KMS-11 (cell line): ENCODE measurements around the gene BRCA1.

Experiments
- H2AFZ ChIP-seq: fragments of 200-600 bp; sonication (generic); 2 replicates; pipeline ENCODE4 v1.6.1; 2016; ENCODE audit warnings: antibody characterized with exemption, mixed run types, low read depth
- H3K27ac ChIP-seq: fragments of 200-600 bp; sonication (generic); 2 replicates; pipeline ENCODE4 v1.6.1; 2016; ENCODE audit warnings: mild to moderate bottlenecking, mixed run types
- H3K27me3 ChIP-seq: fragments of 200-600 bp; sonication (generic); 2 replicates; pipeline ENCODE4 v1.6.1; 2017; ENCODE audit warnings: mild to moderate bottlenecking, low read depth, mixed run types, moderate library complexity; ENCODE audit not compliant: insufficient read depth
- H3K36me3 ChIP-seq: fragments of 200-600 bp; sonication (generic); 2 replicates; pipeline ENCODE4 v1.6.1; 2017; ENCODE audit warnings: mild to moderate bottlenecking, mixed run types; ENCODE audit not compliant: insufficient read depth
- H3K4me1 ChIP-seq: fragments of 200-600 bp; sonication (generic); 2 replicates; pipeline ENCODE4 v1.6.1; 2016; ENCODE audit warnings: mild to moderate bottlenecking, low read depth, mixed run types; ENCODE audit not compliant: poor library complexity, severe bottlenecking
- H3K4me2 ChIP-seq: fragments of 200-600 bp; sonication (generic); 2 replicates; pipeline ENCODE4 v1.7.0; 2016; ENCODE audit warnings: mild to moderate bottlenecking, mixed run types
- H3K4me3 ChIP-seq: fragments of 200-600 bp; sonication (generic); IDR thresholded peaks from 2 replicates; pipeline ENCODE4 v1.6.1; 2017; ENCODE audit warnings: low read depth, low read length, mixed read lengths; ENCODE audit not compliant: insufficient read depth
- H3K79me2 ChIP-seq: fragments of 200-600 bp; sonication (generic); 2 replicates; pipeline ENCODE4 v1.6.1; 2016; ENCODE audit warnings: low read depth, mixed run types; ENCODE audit not compliant: insufficient read depth
- H3K9ac ChIP-seq: fragments of 200-600 bp; sonication (generic); 2 replicates; pipeline ENCODE4 v1.6.1; 2016; ENCODE audit warnings: mild to moderate bottlenecking, mixed run types
- H4K20me1 ChIP-seq: fragments of 200-600 bp; sonication (generic); 2 replicates; pipeline ENCODE4 v1.6.1; 2016; ENCODE audit warnings: mild to moderate bottlenecking, mixed run types; ENCODE audit not compliant: insufficient read depth
- TF ChIP-seq, protein P1 (sequence below): fragments of 200-600 bp; sonication (generic); conservative IDR thresholded peaks from 2 replicates; pipeline ENCODE4 v1.6.1; 2017; ENCODE audit warnings: low read depth, mild to moderate bottlenecking, antibody characterized with exemption, low read length, moderate library complexity, mixed read lengths

Gene BRCA1

DNA sequence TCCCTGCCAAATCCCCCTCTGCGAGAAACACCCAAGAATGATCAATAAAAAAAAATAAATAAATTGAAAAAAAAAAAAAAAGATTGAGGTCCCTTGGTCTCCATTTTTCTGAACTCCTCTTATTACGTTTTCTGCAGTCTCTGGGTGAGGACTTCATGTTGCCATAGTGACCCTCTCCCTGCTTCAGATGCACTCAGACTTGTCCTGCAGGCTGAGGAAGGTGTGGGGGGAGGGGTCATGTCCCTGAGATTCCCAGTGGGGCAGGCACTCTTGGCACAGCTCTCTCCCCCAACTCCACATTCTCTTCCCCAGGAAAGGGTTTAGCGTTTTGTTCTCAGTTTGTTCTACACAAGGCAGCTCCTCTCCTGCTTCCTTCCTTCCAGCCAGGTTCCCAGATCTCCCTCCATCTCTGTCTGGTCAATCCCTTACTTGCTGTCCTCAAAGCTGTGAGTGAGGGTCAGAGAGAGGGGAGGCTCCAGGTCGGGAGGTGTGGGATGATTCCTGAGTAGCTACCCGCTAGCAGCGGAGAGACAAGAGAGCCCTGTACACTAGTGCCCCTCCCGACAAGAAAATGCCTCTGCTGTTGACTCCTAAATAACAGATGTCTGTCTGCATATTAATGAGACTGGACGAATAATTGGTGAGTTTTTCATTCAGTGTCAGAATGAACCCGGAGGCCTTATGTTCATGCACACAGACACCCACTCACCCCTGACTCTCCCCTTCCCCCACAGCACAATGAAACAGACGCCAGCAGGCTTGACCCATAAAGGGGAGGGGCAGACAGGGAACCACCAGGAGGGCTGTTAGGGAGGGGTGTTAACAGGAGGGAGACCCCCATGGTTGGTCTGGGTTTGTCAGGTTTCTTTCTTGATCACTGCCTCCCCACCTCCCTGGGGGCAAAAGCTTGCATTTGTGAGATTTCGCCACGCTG, 90.9 kb downstream of the BRCA1 start:
- Histone ChIP-seq H3K79me2 (no peaks in the 10 kb centered on the region), H3K4me2 (no peak overlapping the region), H3K27me3 (no peaks in the 10 kb centered on the region), H3K27ac (no peak overlapping the region), H3K9ac (no peak overlapping the region), H3K36me3 (no peaks in the 10 kb centered on the region), H2AFZ (no peak overlapping the region), H4K20me1 (no peaks in the 10 kb centered on the region), H3K4me3 (no peak overlapping the region), H3K4me1 (no peaks in the 10 kb centered on the region)
- TF ChIP-seq, protein P1, sequence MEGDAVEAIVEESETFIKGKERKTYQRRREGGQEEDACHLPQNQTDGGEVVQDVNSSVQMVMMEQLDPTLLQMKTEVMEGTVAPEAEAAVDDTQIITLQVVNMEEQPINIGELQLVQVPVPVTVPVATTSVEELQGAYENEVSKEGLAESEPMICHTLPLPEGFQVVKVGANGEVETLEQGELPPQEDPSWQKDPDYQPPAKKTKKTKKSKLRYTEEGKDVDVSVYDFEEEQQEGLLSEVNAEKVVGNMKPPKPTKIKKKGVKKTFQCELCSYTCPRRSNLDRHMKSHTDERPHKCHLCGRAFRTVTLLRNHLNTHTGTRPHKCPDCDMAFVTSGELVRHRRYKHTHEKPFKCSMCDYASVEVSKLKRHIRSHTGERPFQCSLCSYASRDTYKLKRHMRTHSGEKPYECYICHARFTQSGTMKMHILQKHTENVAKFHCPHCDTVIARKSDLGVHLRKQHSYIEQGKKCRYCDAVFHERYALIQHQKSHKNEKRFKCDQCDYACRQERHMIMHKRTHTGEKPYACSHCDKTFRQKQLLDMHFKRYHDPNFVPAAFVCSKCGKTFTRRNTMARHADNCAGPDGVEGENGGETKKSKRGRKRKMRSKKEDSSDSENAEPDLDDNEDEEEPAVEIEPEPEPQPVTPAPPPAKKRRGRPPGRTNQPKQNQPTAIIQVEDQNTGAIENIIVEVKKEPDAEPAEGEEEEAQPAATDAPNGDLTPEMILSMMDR = no peak

- no peak overlapping the region for H3K27ac ChIP-seq
- H3K36me3 ChIP-seq = no peaks in the 10 kb centered on the region
- TF ChIP-seq, protein P1 = no peak
- no peaks in the 10 kb centered on the region for H3K4me1 ChIP-seq
- no peaks in the 10 kb centered on the region for H3K27me3 ChIP-seq
- H3K4me3 ChIP-seq = no peak overlapping the region
- H2AFZ ChIP-seq = no peak overlapping the region
- no peak overlapping the region for H3K4me2 ChIP-seq
- no peaks in the 10 kb centered on the region for H4K20me1 ChIP-seq
- no peaks in the 10 kb centered on the region for H3K79me2 ChIP-seq
- H3K9ac ChIP-seq = no peak overlapping the region
Observed at GRCh38 chr17:43031666-43032065, 93.5 kb downstream of the BRCA1 start.

GRCh38 chr17:43030137-43030767, 94.9 kb downstream of the BRCA1 start:
- Histone ChIP-seq H2AFZ (no peak overlapping the region), H3K4me3 (no peak overlapping the region), H3K27ac (no peak overlapping the region), H3K36me3 (no peaks in the 10 kb centered on the region), H3K4me2 (no peak overlapping the region), H3K27me3 (no peaks in the 10 kb centered on the region), H3K9ac (no peak overlapping the region), H3K4me1 (no peaks in the 10 kb centered on the region), H4K20me1 (no peaks in the 10 kb centered on the region), H3K79me2 (no peaks in the 10 kb centered on the region)
- TF ChIP-seq, protein P1 = no peak

DNA sequence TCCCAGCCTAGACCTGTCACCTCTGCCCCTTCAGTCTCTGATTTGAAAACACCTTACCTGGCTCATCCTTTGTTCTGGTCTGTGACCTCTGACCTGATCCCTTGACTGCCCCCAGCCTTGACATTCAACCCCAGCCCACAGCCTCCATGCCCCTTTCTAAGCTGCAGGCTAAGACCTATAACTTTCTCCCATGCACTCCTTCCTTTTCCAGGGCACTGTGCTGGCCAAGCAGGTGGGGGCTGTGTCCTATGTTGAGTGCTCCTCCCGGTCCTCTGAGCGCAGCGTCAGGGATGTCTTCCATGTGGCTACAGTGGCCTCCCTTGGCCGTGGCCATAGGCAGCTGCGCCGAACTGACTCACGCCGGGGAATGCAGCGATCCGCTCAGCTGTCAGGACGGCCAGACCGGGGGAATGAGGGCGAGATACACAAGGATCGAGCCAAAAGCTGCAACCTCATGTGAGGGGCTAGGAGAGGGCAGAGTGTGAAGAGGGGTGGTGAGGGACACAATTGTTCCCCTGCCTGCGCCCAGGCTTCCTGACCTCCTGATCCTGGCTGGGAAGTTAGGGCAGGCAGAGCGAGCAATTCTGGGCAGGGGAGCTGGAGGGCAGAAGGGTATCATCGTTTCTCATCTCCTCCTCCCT, 96.8 kb downstream of the BRCA1 start:
- no peaks in the 10 kb centered on the region for H3K4me1 ChIP-seq
- H2AFZ ChIP-seq = no peak overlapping the region
- no peak overlapping the region for H3K27ac ChIP-seq
- H4K20me1 ChIP-seq = no peaks in the 10 kb centered on the region
- H3K79me2 ChIP-seq = no peaks in the 10 kb centered on the region
- H3K9ac ChIP-seq = no peak overlapping the region
- H3K4me2 ChIP-seq = no peak overlapping the region
- no peaks in the 10 kb centered on the region for H3K27me3 ChIP-seq
- TF ChIP-seq, protein P1 = no peak
- no peaks in the 10 kb centered on the region for H3K36me3 ChIP-seq
- H3K4me3 ChIP-seq = no peak overlapping the region
